HepG2 (cell line): Measurements from ENCODE around the gene PLIN4. TPM values are rescaled to one million over a fixed set of nuclear protein-coding genes. Genes with fewer than 3 reads are reported as not detected.
A peak's percentile ranks its signal among the peaks of the same experiment; 100 is the strongest.

Source experiments
- ATAC-seq: fragments of 200-7000 bp; cut with Tn5 transposase; 3 replicates; pipeline ENCODE4 v1.9.1; 2020; ENCODE audit warnings: mild to moderate bottlenecking, moderate library complexity
- BruUV-seq: library from RNA; stranded (reverse); fragments of 400-500 nt; replicated peaks from 2 replicates; lab custom pipeline; 2021; lab: Mats Ljungman, UMichigan
- CTCF ChIA-PET: fragments of 300-600 bp; formaldehyde crosslinking; extraction: SDS; loops from one replicate; lab custom pipeline; 2021; ENCODE audit warnings: low total read pairs, inconsistent platforms, low intra/inter-chr PET ratio; lab: Yijun Ruan, JAX
- POLR2A ChIA-PET: fragments of 350-600 bp; sonication (Branson Sonifier 250); formaldehyde crosslinking; loops from one replicate; lab custom pipeline; 2020; ENCODE audit warnings: antibody characterized with exemption, inconsistent platforms; lab: Yijun Ruan, JAX
- DNase-seq: peaks from one replicate; pipeline ENCODE4 v3.0.0-alpha.2; 2015; ENCODE audit warnings: low spot score
- FAIRE-seq: peaks from 3 replicates; lab custom pipeline; 2011; peaks lifted over from hg19 to GRCh38; lab: Jason Lieb, UNC
- H2AFZ ChIP-seq: one replicate; pipeline ENCODE4 v1.6.1; 2011; ENCODE audit warnings: low read length, inconsistent platforms
- H3K27ac ChIP-seq: fragments of 300-600 bp; 3 replicates; pipeline ENCODE4 v1.8.0; 2011; ENCODE audit warnings: mixed run types, mild to moderate bottlenecking, mixed read lengths, low read length, inconsistent platforms; ENCODE audit not compliant: insufficient read depth; ENCODE audit errors: extremely low read length
- H3K27me3 ChIP-seq, 2 experiments: fragments of 200-600 bp in 1 of 2; 2 replicates in 1 of 2; 3 replicates in 1 of 2; pipeline versions ENCODE4 v1.6.0 to v1.8.0; 2011; ENCODE audit warnings: low read length in 2 of 2, mild to moderate bottlenecking in 2 of 2, moderate library complexity in 2 of 2, inconsistent platforms in 1 of 2; ENCODE audit not compliant: insufficient read depth in 2 of 2, control insufficient read depth in 1 of 2
- H3K36me3 ChIP-seq, 2 experiments: fragments of 200-600 bp in 1 of 2; replicated peaks in 1 of 2; 2 replicates in 1 of 2; 3 replicates in 1 of 2; pipeline versions ENCODE4 v1.5.1 to v1.8.0; 2011; ENCODE audit warnings: low read length in 2 of 2, inconsistent platforms in 1 of 2; ENCODE audit not compliant: insufficient read depth in 2 of 2, control insufficient read depth in 1 of 2
- H3K4me1 ChIP-seq: 2 replicates; pipeline ENCODE4 v1.5.1; 2012; ENCODE audit warnings: low read length, inconsistent platforms; ENCODE audit not compliant: insufficient read depth
- H3K4me2 ChIP-seq: 2 replicates; pipeline ENCODE4 v1.6.0; 2011; ENCODE audit warnings: low read depth, low read length, inconsistent platforms
- H3K4me3 ChIP-seq, 3 experiments: fragments of 200-600 bp in 1 of 3; sonication (generic), shearing (Covaris generic) in 1 of 3; replicated peaks in 1 of 3; 2 replicates each; pipeline ENCODE4 v1.5.1; 2011 to 2016; ENCODE audit warnings: low read length in 3 of 3, inconsistent platforms in 2 of 3, low read depth in 2 of 3, mild to moderate bottlenecking in 2 of 3, control low read depth in 1 of 3, mixed read lengths in 1 of 3; ENCODE audit not compliant: insufficient read depth in 1 of 3
- H3K79me2 ChIP-seq: one replicate; pipeline ENCODE4 v1.6.1; 2011; ENCODE audit warnings: low read length, inconsistent platforms; ENCODE audit not compliant: insufficient read depth
- H3K9ac ChIP-seq: 2 replicates; pipeline ENCODE4 v1.6.0; 2011; ENCODE audit warnings: mild to moderate bottlenecking, low read depth, low read length, inconsistent platforms; ENCODE audit not compliant: insufficient read depth
- H3K9me3 ChIP-seq: 2 replicates; pipeline ENCODE4 v1.5.1; 2012; ENCODE audit warnings: mild to moderate bottlenecking, low read length
- H4K20me1 ChIP-seq: 2 replicates; pipeline ENCODE4 v1.6.0; 2011; ENCODE audit warnings: inconsistent platforms, mild to moderate bottlenecking, low read length, moderate library complexity; ENCODE audit not compliant: insufficient read depth
- ETV6 ChIP-seq: sonication (generic); formaldehyde crosslinking; conservative IDR thresholded peaks from 2 replicates; pipeline ENCODE4 v1.4.0; 2020; ENCODE audit warnings: missing genetic modification reagents
- IKZF4 ChIP-seq: sonication (generic); formaldehyde crosslinking; IDR thresholded peaks from 2 replicates; pipeline ENCODE4 v1.5.1; 2020; ENCODE audit warnings: borderline replicate concordance, mild to moderate bottlenecking, low read depth, missing genetic modification reagents; ENCODE audit errors: not compliant biosample characterization
- KLF13 ChIP-seq: sonication (generic); formaldehyde crosslinking; IDR thresholded peaks from 2 replicates; pipeline ENCODE4 v1.4.0; 2020; ENCODE audit warnings: mild to moderate bottlenecking, missing genetic modification reagents
- MLX ChIP-seq: IDR thresholded peaks from 2 replicates; pipeline ENCODE4 v1.6.1; 2016
- RAD51 ChIP-seq: fragments of 450-650 bp; IDR thresholded peaks from 2 replicates; pipeline ENCODE4 v1.6.1; 2016; ENCODE audit warnings: borderline replicate concordance
- RBFOX2 ChIP-seq: fragments of 200-400 bp; formaldehyde crosslinking; IDR thresholded peaks from 2 replicates; pipeline ENCODE4 v1.6.1; 2017; ENCODE audit warnings: low read depth, mild to moderate bottlenecking, low read length
- REPIN1 ChIP-seq: sonication (generic); formaldehyde crosslinking; IDR thresholded peaks from 2 replicates; pipeline ENCODE4 v1.8.0; 2022; ENCODE audit warnings: missing genetic modification reagents, low read depth, mild to moderate bottlenecking, borderline replicate concordance
- SIN3B ChIP-seq: fragments of 150-350 bp; IDR thresholded peaks from 2 replicates; pipeline ENCODE4 v1.6.1; 2014; ENCODE audit warnings: low read length
- ZNF180 ChIP-seq: sonication (generic); formaldehyde crosslinking; IDR thresholded peaks from 2 replicates; pipeline ENCODE4 v1.4.0; 2020; ENCODE audit warnings: low read depth, missing genetic modification reagents, borderline replicate concordance
- ZNF724P ChIP-seq: sonication (generic); formaldehyde crosslinking; IDR thresholded peaks from 2 replicates; pipeline ENCODE4 v1.8.0; 2022; ENCODE audit warnings: missing genetic modification reagents, borderline replicate concordance
- WGBS: methylation state at CpG from one replicate; pipeline ENCODE4 v1.1.6; 2017; ENCODE audit warnings: low lambda C conversion rate; 5-methylcytosine and 5-hydroxymethylcytosine counted together
- in situ Hi-C: cut with HindIII; loops from 2 replicates; pipeline ENCODE4 v1.10.0; 2017; ENCODE audit warnings: low pct_unique_long_range_greater_than_20kb; ENCODE audit not compliant: extremely low pct_ligation_motif_present
- intact Hi-C: fragments of 100-400 bp; cut with micrococcal nuclease; formaldehyde crosslinking; loops from one replicate; pipeline ENCODE4 v1.10.0; 2022; ENCODE audit not compliant: unreplicated experiment
- polyA plus RNA-seq, 8 experiments: library from polyadenylated mRNA; depleted of rRNA in 3 of 8; stranded (reverse) in 7 of 8; unstranded in 1 of 8; fragments of >200 nt; fragmentation: Illumina TruSeq in 4 of 8; extraction: Trizol in 4 of 8; gene quantifications; 2 replicates each; pipeline versions ENCODE4 v1.2.1 to v1.2.3, GENCODE V29; 2011 to 2016; ENCODE audit warnings: low read depth in 4 of 8, missing spikeins in 1 of 8, mixed read lengths in 1 of 8; ENCODE audit not compliant: insufficient read depth in 1 of 8
- total RNA-seq, 5 experiments: library from RNA; depleted of rRNA; stranded (reverse); fragments of >200 nt; fragmentation: Illumina TruSeq; extraction: Trizol; gene quantifications; 2 replicates each; pipeline ENCODE4 v1.2.3, GENCODE V29; 2016; ENCODE audit warnings: low read depth in 1 of 5
- TF ChIP-seq, protein P1 (sequence below): sonication (generic); formaldehyde crosslinking; IDR thresholded peaks from 2 replicates; pipeline ENCODE4 v1.5.1; 2020; ENCODE audit warnings: missing genetic modification reagents, mild to moderate bottlenecking, borderline replicate concordance
- TF ChIP-seq, protein P2 (sequence below): sonication (generic); formaldehyde crosslinking; IDR thresholded peaks from 2 replicates; pipeline ENCODE4 v1.4.0; 2020; ENCODE audit warnings: missing genetic modification reagents
- TF ChIP-seq, protein P3 (sequence below): sonication (generic); formaldehyde crosslinking; IDR thresholded peaks from 2 replicates; pipeline ENCODE4 v1.4.0; 2020; ENCODE audit warnings: mild to moderate bottlenecking, missing genetic modification reagents

PLIN4 gene
- total and polyA plus RNA-seq, 2 of the 13 experiments (the other 11 are each of a cell fraction or from before 2014, with no cell fraction given) = 1.1 to 1.3 TPM

DNA sequence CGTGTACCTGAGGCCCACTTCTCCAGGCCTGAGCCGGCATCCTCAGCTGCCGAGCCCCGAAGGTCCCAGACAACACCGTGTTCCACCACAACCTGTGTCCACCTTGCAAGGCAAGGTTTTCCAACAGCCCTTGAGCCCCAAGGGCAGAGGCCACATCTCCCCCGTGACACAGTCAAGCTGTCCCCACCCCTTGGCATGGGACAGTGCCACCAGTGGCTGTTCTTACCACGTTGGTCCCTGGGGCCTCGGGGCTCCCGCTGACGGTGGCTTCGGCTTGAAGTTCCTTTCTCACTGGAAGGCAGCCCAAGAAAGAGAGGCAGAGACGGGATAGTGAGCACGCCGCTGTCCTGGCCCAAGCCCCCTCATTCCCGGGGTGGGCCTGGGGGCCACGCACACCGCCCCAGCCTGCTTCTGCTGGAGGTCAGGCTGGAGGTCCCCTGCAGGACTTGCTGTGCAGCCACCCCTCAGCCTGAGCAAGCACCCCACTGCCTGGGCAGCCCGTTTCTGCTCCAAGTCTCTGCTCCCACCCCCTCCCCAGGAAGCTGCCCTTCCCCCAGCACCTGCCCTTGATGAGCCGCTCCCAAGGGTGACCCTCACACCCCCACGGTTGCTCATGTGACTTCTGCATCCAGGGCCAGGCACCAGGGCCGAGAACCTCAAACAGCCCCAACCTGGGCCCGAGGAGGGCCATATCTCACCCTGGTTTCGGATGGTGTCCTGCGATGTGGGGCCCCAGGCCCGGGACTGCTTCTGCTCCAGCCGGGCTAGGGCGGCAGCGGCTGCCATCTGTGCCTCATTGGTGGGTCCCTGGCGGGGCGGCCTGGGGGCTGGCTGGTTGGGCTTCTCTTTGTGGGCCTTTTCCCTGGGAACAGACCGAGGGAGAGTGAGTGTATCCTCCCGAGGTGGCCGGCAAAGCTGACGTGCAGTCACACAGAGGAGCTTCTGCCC lies 64.8 kb downstream of the PLIN4 start:
- intact Hi-C loops (no loop called here), in situ Hi-C loops (no loop called here)
- 93% methylated on average over 14 of the region's 34 CpGs for WGBS
- ATAC-seq (no peak), DNase-seq (no peak), FAIRE-seq (no peak)
- Histone ChIP-seq H3K9ac (no peak overlapping the region), H4K20me1 (no peaks in the 10 kb centered on the region), H3K27ac (no peak overlapping the region), H3K4me3 (no peak overlapping the region), H2AFZ (no peak overlapping the region), H3K9me3 (no peaks in the 10 kb centered on the region), H3K79me2 (peaks cover 10% of the 10 kb centered on the region), H3K4me1 (peaks cover 24% of the 10 kb centered on the region), H3K36me3 (peaks cover 14 to 32% of the 10 kb centered on the region in 2 experiments), H3K27me3 (no peaks in the 10 kb centered on the region; a peak in 1 of 5 replicates), H3K4me2 (no peak overlapping the region)
- BruUV-seq = no TSS peak
- POLR2A ChIA-PET = interaction anchor here (1.0 kb wide), 1 partner anchor 62 kb away, joined by 3 read pairs; no protein-coding TSS in a partner anchor
- CTCF ChIA-PET = no interaction called here
- no peak for TF ChIP-seq ZNF180 (CRISPR knock-in tag)
- TF ChIP-seq ETV6 = no peak
- TF ChIP-seq, protein P1, sequence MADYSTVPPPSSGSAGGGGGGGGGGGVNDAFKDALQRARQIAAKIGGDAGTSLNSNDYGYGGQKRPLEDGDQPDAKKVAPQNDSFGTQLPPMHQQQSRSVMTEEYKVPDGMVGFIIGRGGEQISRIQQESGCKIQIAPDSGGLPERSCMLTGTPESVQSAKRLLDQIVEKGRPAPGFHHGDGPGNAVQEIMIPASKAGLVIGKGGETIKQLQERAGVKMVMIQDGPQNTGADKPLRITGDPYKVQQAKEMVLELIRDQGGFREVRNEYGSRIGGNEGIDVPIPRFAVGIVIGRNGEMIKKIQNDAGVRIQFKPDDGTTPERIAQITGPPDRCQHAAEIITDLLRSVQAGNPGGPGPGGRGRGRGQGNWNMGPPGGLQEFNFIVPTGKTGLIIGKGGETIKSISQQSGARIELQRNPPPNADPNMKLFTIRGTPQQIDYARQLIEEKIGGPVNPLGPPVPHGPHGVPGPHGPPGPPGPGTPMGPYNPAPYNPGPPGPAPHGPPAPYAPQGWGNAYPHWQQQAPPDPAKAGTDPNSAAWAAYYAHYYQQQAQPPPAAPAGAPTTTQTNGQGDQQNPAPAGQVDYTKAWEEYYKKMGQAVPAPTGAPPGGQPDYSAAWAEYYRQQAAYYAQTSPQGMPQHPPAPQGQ (CRISPR knock-in tag) = no peak
- no peak for TF ChIP-seq IKZF4 (CRISPR knock-in tag)
- TF ChIP-seq REPIN1 (CRISPR knock-in tag) = no peak
- no peak for TF ChIP-seq ZNF724P
- TF ChIP-seq, protein P2, sequence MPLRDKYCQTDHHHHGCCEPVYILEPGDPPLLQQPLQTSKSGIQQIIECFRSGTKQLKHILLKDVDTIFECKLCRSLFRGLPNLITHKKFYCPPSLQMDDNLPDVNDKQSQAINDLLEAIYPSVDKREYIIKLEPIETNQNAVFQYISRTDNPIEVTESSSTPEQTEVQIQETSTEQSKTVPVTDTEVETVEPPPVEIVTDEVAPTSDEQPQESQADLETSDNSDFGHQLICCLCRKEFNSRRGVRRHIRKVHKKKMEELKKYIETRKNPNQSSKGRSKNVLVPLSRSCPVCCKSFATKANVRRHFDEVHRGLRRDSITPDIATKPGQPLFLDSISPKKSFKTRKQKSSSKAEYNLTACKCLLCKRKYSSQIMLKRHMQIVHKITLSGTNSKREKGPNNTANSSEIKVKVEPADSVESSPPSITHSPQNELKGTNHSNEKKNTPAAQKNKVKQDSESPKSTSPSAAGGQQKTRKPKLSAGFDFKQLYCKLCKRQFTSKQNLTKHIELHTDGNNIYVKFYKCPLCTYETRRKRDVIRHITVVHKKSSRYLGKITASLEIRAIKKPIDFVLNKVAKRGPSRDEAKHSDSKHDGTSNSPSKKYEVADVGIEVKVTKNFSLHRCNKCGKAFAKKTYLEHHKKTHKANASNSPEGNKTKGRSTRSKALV (CRISPR knock-in tag) = no peak
- TF ChIP-seq RAD51 = no peak
- no peak for TF ChIP-seq KLF13 (CRISPR knock-in tag)
- TF ChIP-seq, protein P3, sequence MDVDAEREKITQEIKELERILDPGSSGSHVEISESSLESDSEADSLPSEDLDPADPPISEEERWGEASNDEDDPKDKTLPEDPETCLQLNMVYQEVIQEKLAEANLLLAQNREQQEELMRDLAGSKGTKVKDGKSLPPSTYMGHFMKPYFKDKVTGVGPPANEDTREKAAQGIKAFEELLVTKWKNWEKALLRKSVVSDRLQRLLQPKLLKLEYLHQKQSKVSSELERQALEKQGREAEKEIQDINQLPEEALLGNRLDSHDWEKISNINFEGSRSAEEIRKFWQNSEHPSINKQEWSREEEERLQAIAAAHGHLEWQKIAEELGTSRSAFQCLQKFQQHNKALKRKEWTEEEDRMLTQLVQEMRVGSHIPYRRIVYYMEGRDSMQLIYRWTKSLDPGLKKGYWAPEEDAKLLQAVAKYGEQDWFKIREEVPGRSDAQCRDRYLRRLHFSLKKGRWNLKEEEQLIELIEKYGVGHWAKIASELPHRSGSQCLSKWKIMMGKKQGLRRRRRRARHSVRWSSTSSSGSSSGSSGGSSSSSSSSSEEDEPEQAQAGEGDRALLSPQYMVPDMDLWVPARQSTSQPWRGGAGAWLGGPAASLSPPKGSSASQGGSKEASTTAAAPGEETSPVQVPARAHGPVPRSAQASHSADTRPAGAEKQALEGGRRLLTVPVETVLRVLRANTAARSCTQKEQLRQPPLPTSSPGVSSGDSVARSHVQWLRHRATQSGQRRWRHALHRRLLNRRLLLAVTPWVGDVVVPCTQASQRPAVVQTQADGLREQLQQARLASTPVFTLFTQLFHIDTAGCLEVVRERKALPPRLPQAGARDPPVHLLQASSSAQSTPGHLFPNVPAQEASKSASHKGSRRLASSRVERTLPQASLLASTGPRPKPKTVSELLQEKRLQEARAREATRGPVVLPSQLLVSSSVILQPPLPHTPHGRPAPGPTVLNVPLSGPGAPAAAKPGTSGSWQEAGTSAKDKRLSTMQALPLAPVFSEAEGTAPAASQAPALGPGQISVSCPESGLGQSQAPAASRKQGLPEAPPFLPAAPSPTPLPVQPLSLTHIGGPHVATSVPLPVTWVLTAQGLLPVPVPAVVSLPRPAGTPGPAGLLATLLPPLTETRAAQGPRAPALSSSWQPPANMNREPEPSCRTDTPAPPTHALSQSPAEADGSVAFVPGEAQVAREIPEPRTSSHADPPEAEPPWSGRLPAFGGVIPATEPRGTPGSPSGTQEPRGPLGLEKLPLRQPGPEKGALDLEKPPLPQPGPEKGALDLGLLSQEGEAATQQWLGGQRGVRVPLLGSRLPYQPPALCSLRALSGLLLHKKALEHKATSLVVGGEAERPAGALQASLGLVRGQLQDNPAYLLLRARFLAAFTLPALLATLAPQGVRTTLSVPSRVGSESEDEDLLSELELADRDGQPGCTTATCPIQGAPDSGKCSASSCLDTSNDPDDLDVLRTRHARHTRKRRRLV (CRISPR knock-in tag) = no peak
- peak; percentile 52 for TF ChIP-seq RBFOX2
- no peak for TF ChIP-seq SIN3B
- no peak for TF ChIP-seq MLX (CRISPR knock-in tag)
